GM23338 (cell line): ENCODE measurements around the gene LRRC25. TPM values are rescaled to one million over a fixed set of nuclear protein-coding genes. Genes with fewer than 3 reads are reported as not detected.

Experiments used
- ATAC-seq: fragments of 200-7000 bp; cut with Tn5 transposase; 3 replicates; pipeline ENCODE4 v1.9.1; 2020
- DNase-seq: peaks from one replicate; pipeline ENCODE4 v3.0.0-alpha.2; 2015; ENCODE audit warnings: low spot score
- H2AFZ ChIP-seq: fragments of 200-600 bp; sonication (generic); 2 replicates; pipeline ENCODE4 v1.8.0; 2016; ENCODE audit warnings: antibody characterized with exemption, mild to moderate bottlenecking, moderate library complexity
- H3F3A ChIP-seq: fragments of 200-600 bp; sonication (generic); replicated peaks from 2 replicates; pipeline ENCODE4 v1.8.0; 2017; ENCODE audit warnings: antibody characterized with exemption, mixed run types, low read depth
- H3K27ac ChIP-seq: fragments of 200-600 bp; sonication (generic); 2 replicates; pipeline ENCODE4 v1.6.1; 2016; ENCODE audit warnings: low read depth
- H3K27me3 ChIP-seq: fragments of 200-600 bp; sonication (generic); 2 replicates; pipeline ENCODE4 v1.8.0; 2016; ENCODE audit warnings: mild to moderate bottlenecking, mixed run types, moderate library complexity; ENCODE audit not compliant: insufficient read depth
- H3K36me3 ChIP-seq: fragments of 200-600 bp; sonication (generic); 2 replicates; pipeline ENCODE4 v1.8.0; 2016; ENCODE audit warnings: mild to moderate bottlenecking; ENCODE audit not compliant: insufficient read depth
- H3K4me1 ChIP-seq: fragments of 200-600 bp; sonication (generic); 2 replicates; pipeline ENCODE4 v1.8.0; 2016; ENCODE audit warnings: mild to moderate bottlenecking, moderate library complexity; ENCODE audit not compliant: insufficient read depth
- H3K4me2 ChIP-seq: fragments of 200-600 bp; sonication (generic); 2 replicates; pipeline ENCODE4 v1.7.1; 2017; ENCODE audit warnings: mixed run types
- H3K4me3 ChIP-seq: fragments of 200-600 bp; sonication (generic); 2 replicates; pipeline ENCODE4 v1.6.1; 2016; ENCODE audit warnings: mixed run types
- H3K79me2 ChIP-seq: fragments of 200-600 bp; sonication (generic); replicated peaks from 2 replicates; pipeline ENCODE4 v1.8.0; 2017; ENCODE audit warnings: mild to moderate bottlenecking; ENCODE audit not compliant: insufficient read depth
- H3K9me2 ChIP-seq: fragments of 200-600 bp; sonication (generic); 2 replicates; pipeline ENCODE4 v1.8.0; 2017; ENCODE audit not compliant: insufficient read depth
- H4K20me1 ChIP-seq: fragments of 200-600 bp; sonication (generic); replicated peaks from 2 replicates; pipeline ENCODE4 v1.8.0; 2017; ENCODE audit warnings: mild to moderate bottlenecking; ENCODE audit not compliant: insufficient read depth
- H3K27ac Mint-ChIP-seq: 2 replicates; pipeline ENCODE4 v1.8.0; 2020; ENCODE audit warnings: inconsistent platforms, mild to moderate bottlenecking, moderate library complexity, mixed read lengths
- H3K27me3 Mint-ChIP-seq: 3 replicates; pipeline ENCODE4 v1.8.0; 2022; ENCODE audit warnings: low read depth, mild to moderate bottlenecking, moderate library complexity, mixed read lengths, inconsistent platforms; ENCODE audit not compliant: insufficient read depth, poor library complexity
- H3K36me3 Mint-ChIP-seq: 3 replicates; pipeline ENCODE4 v1.8.0; 2021; ENCODE audit warnings: low read depth, mild to moderate bottlenecking, inconsistent platforms, moderate library complexity, mixed read lengths
- H3K4me1 Mint-ChIP-seq: 3 replicates; pipeline ENCODE4 v1.8.0; 2020; ENCODE audit warnings: mild to moderate bottlenecking, inconsistent platforms, mixed read lengths
- H3K4me3 Mint-ChIP-seq: 3 replicates; pipeline ENCODE4 v1.8.0; 2021; ENCODE audit warnings: moderate library complexity, mild to moderate bottlenecking, inconsistent platforms, mixed read lengths
- H3K9me3 Mint-ChIP-seq: 3 replicates; pipeline ENCODE4 v1.8.0; 2020; ENCODE audit warnings: moderate library complexity, mild to moderate bottlenecking, inconsistent platforms, mixed read lengths
- CREB1 ChIP-seq: fragments of 250-450 bp; sonication (Bioruptor Pico); IDR thresholded peaks from 2 replicates; pipeline ENCODE4 v1.5.0; 2020; ENCODE audit warnings: low read depth, mild to moderate bottlenecking, moderate library complexity
- CTCF ChIP-seq, 2 experiments: fragments of 200-600 bp in 1 of 2; sonication (generic) in 1 of 2; conservative IDR thresholded peaks; 2 replicates each; pipeline versions ENCODE4 v1.5.1 to v1.6.1; 2016 to 2017; ENCODE audit warnings: antibody characterized with exemption in 2 of 2, low read depth in 2 of 2, mild to moderate bottlenecking in 2 of 2, moderate library complexity in 1 of 2
- EZH2 ChIP-seq: fragments of 200-600 bp; sonication (generic); IDR thresholded peaks from one replicate; pipeline ENCODE4 v1.8.0; 2017; ENCODE audit warnings: antibody characterized with exemption, mild to moderate bottlenecking, low read depth; ENCODE audit not compliant: unreplicated experiment
- EZH2phosphoT487 ChIP-seq: fragments of 200-600 bp; sonication (generic); IDR thresholded peaks from one replicate; pipeline ENCODE4 v1.8.1; 2018; ENCODE audit warnings: antibody characterized with exemption; ENCODE audit not compliant: unreplicated experiment
- JUNB ChIP-seq: IDR thresholded peaks from one replicate; pipeline ENCODE4 v1.6.1; 2016; ENCODE audit warnings: antibody characterized with exemption; ENCODE audit not compliant: unreplicated experiment
- NANOG ChIP-seq: IDR thresholded peaks from 2 replicates; pipeline ENCODE4 v1.6.1; 2016; ENCODE audit warnings: antibody characterized with exemption, borderline replicate concordance
- POLR2AphosphoS5 ChIP-seq: IDR thresholded peaks from 2 replicates; pipeline ENCODE4 v1.6.1; 2016; ENCODE audit warnings: antibody characterized with exemption, low read depth
- STAT1 ChIP-seq: IDR thresholded peaks from one replicate; pipeline ENCODE4 v1.6.1; 2016; ENCODE audit warnings: antibody characterized with exemption; ENCODE audit not compliant: unreplicated experiment
- ZNF114 ChIP-seq: fragments of 250-450 bp; sonication (Bioruptor Pico); IDR thresholded peaks from 2 replicates; pipeline ENCODE4 v1.5.0; 2020; ENCODE audit warnings: mild to moderate bottlenecking, moderate library complexity
- ZNF331 ChIP-seq: fragments of 250-450 bp; sonication (Bioruptor Pico); IDR thresholded peaks from 2 replicates; pipeline ENCODE4 v1.5.0; 2020; ENCODE audit warnings: low read depth, mild to moderate bottlenecking, moderate library complexity
- polyA plus RNA-seq: library from polyadenylated mRNA; unstranded; fragments of >200 nt; fragmentation: Nextera tagmentation; extraction: Ambion mirVana; gene quantifications from 2 replicates; pipeline ENCODE4 v1.2.1, GENCODE V29; 2016
- total RNA-seq: library from RNA; depleted of rRNA; stranded (reverse); fragments of >200 nt; shearing (Covaris generic); gene quantifications from 2 replicates; pipeline ENCODE4 v1.2.3, GENCODE V29; 2014
- TF ChIP-seq, protein P1 (sequence below): IDR thresholded peaks from one replicate; pipeline ENCODE4 v1.6.1; 2018; ENCODE audit warnings: antibody characterized with exemption; ENCODE audit not compliant: unreplicated experiment
- TF ChIP-seq, protein P2 (sequence below): fragments of 250-450 bp; sonication (Bioruptor Pico); IDR thresholded peaks from 2 replicates; pipeline ENCODE4 v1.5.0; 2020; ENCODE audit warnings: mild to moderate bottlenecking, moderate library complexity
- TF ChIP-seq, protein P3 (sequence below): IDR thresholded peaks from 2 replicates; pipeline ENCODE4 v1.6.1; 2016; ENCODE audit warnings: antibody characterized with exemption

Gene LRRC25
- total and polyA plus RNA-seq, 2 experiments from 2014 or later = 0.17 to 0.24 TPM

GRCh38 chr19:18351544-18351943 lies 45.9 kb downstream of the LRRC25 start:
- H3K27me3 ChIP-seq = no peaks in the 10 kb centered on the region
- DNase-seq (no peak), ATAC-seq (no peak)
- Mint-ChIP-seq H3K27me3 (peaks cover 7% of the 10 kb centered on the region), H3K4me3 (no peak overlapping the region), H3K4me1 (peaks cover 3% of the 10 kb centered on the region; the same call in 2 of the 3 replicates), H3K9me3 (no peaks in the 10 kb centered on the region; the same call in 2 of the 3 replicates), H3K36me3 (peaks cover 43% of the 10 kb centered on the region), H3K27ac (no peak overlapping the region)
- no peak overlapping the region for H3K4me3 ChIP-seq
- no peak overlapping the region for H3K27ac ChIP-seq
- no peaks in the 10 kb centered on the region for H3K4me1 ChIP-seq
- no peaks in the 10 kb centered on the region for H3K9me2 ChIP-seq
- no peaks in the 10 kb centered on the region for H3K79me2 ChIP-seq
- 0 out of 2 replicates have a peak, but pooled peaks cover 3% of the 10 kb centered on the region for H3K36me3 ChIP-seq
- TF ChIP-seq, protein P1, sequence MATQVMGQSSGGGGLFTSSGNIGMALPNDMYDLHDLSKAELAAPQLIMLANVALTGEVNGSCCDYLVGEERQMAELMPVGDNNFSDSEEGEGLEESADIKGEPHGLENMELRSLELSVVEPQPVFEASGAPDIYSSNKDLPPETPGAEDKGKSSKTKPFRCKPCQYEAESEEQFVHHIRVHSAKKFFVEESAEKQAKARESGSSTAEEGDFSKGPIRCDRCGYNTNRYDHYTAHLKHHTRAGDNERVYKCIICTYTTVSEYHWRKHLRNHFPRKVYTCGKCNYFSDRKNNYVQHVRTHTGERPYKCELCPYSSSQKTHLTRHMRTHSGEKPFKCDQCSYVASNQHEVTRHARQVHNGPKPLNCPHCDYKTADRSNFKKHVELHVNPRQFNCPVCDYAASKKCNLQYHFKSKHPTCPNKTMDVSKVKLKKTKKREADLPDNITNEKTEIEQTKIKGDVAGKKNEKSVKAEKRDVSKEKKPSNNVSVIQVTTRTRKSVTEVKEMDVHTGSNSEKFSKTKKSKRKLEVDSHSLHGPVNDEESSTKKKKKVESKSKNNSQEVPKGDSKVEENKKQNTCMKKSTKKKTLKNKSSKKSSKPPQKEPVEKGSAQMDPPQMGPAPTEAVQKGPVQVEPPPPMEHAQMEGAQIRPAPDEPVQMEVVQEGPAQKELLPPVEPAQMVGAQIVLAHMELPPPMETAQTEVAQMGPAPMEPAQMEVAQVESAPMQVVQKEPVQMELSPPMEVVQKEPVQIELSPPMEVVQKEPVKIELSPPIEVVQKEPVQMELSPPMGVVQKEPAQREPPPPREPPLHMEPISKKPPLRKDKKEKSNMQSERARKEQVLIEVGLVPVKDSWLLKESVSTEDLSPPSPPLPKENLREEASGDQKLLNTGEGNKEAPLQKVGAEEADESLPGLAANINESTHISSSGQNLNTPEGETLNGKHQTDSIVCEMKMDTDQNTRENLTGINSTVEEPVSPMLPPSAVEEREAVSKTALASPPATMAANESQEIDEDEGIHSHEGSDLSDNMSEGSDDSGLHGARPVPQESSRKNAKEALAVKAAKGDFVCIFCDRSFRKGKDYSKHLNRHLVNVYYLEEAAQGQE = no peak
- no peak for TF ChIP-seq ZNF331 (CRISPR knock-in tag)
- no peak for TF ChIP-seq ZNF114
- TF ChIP-seq CTCF (conservative IDR thresholded peaks at IDR 0.05; ENCODE audit: low read depth in 2 of 2) = no peak
- TF ChIP-seq NANOG = no peak
- TF ChIP-seq POLR2AphosphoS5 = no peak
- no peak for TF ChIP-seq CREB1
- TF ChIP-seq EZH2 = no peak
- TF ChIP-seq, protein P2, sequence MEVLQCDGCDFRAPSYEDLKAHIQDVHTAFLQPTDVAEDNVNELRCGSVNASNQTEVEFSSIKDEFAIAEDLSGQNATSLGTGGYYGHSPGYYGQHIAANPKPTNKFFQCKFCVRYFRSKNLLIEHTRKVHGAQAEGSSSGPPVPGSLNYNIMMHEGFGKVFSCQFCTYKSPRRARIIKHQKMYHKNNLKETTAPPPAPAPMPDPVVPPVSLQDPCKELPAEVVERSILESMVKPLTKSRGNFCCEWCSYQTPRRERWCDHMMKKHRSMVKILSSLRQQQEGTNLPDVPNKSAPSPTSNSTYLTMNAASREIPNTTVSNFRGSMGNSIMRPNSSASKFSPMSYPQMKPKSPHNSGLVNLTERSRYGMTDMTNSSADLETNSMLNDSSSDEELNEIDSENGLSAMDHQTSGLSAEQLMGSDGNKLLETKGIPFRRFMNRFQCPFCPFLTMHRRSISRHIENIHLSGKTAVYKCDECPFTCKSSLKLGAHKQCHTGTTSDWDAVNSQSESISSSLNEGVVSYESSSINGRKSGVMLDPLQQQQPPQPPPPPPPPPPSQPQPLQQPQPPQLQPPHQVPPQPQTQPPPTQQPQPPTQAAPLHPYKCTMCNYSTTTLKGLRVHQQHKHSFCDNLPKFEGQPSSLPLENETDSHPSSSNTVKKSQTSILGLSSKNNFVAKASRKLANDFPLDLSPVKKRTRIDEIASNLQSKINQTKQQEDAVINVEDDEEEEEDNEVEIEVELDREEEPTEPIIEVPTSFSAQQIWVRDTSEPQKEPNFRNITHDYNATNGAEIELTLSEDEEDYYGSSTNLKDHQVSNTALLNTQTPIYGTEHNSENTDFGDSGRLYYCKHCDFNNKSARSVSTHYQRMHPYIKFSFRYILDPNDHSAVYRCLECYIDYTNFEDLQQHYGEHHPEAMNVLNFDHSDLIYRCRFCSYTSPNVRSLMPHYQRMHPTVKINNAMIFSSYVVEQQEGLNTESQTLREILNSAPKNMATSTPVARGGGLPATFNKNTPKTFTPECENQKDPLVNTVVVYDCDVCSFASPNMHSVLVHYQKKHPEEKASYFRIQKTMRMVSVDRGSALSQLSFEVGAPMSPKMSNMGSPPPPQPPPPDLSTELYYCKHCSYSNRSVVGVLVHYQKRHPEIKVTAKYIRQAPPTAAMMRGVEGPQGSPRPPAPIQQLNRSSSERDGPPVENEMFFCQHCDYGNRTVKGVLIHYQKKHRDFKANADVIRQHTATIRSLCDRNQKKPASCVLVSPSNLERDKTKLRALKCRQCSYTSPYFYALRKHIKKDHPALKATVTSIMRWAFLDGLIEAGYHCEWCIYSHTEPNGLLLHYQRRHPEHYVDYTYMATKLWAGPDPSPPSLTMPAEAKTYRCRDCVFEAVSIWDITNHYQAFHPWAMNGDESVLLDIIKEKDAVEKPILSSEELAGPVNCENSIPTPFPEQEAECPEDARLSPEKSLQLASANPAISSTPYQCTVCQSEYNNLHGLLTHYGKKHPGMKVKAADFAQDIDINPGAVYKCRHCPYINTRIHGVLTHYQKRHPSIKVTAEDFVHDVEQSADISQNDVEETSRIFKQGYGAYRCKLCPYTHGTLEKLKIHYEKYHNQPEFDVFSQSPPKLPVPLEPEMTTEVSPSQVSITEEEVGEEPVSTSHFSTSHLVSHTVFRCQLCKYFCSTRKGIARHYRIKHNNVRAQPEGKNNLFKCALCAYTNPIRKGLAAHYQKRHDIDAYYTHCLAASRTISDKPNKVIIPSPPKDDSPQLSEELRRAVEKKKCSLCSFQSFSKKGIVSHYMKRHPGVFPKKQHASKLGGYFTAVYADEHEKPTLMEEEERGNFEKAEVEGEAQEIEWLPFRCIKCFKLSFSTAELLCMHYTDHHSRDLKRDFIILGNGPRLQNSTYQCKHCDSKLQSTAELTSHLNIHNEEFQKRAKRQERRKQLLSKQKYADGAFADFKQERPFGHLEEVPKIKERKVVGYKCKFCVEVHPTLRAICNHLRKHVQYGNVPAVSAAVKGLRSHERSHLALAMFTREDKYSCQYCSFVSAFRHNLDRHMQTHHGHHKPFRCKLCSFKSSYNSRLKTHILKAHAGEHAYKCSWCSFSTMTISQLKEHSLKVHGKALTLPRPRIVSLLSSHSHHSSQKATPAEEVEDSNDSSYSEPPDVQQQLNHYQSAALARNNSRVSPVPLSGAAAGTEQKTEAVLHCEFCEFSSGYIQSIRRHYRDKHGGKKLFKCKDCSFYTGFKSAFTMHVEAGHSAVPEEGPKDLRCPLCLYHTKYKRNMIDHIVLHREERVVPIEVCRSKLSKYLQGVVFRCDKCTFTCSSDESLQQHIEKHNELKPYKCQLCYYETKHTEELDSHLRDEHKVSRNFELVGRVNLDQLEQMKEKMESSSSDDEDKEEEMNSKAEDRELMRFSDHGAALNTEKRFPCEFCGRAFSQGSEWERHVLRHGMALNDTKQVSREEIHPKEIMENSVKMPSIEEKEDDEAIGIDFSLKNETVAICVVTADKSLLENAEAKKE (CRISPR knock-in tag) = no peak
- TF ChIP-seq, protein P3, sequence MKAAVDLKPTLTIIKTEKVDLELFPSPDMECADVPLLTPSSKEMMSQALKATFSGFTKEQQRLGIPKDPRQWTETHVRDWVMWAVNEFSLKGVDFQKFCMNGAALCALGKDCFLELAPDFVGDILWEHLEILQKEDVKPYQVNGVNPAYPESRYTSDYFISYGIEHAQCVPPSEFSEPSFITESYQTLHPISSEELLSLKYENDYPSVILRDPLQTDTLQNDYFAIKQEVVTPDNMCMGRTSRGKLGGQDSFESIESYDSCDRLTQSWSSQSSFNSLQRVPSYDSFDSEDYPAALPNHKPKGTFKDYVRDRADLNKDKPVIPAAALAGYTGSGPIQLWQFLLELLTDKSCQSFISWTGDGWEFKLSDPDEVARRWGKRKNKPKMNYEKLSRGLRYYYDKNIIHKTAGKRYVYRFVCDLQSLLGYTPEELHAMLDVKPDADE = no peak
- TF ChIP-seq EZH2phosphoT487 = no peak
- TF ChIP-seq JUNB = no peak
- TF ChIP-seq STAT1 = no peak
- H2AFZ ChIP-seq = no peak overlapping the region
- H3K4me2 ChIP-seq = no peak overlapping the region
- no peaks in the 10 kb centered on the region for H4K20me1 ChIP-seq
- H3F3A ChIP-seq = peaks cover 8% of the 10 kb centered on the region
